Measurements from ENCODE around the gene TBL3.

TBL3 gene

GRCh38 chr16:1978476-1979120 is 6.7 kb downstream of the TBL3 start:
- no peak overlapping the region for H2AFZ ChIP-seq (ENCODE audit: low read depth, low read length)
- H3K79me2 ChIP-seq (ENCODE audit: insufficient read depth, low read length) = peaks cover 18% of the 10 kb centered on the region
- no peak overlapping the region for H3K27ac ChIP-seq (ENCODE audit: low read length)
- H3K4me3 ChIP-seq (ENCODE audit: low read depth in 1 of 2, low read length in 2 of 2) = no peak overlapping the region
- peaks cover 13% of the 10 kb centered on the region for H3K27me3 ChIP-seq (ENCODE audit: insufficient read depth, low read length, poor library complexity)
- ATAC-seq (ENCODE audit: insufficient read depth, low read depth) = no peak
- no peak overlapping the region for H3K4me2 ChIP-seq (ENCODE audit: insufficient read depth, low read length)
- H3K9ac ChIP-seq (ENCODE audit: low read depth, low read length) = no peak overlapping the region
- no peak for TF ChIP-seq EZH2 (IDR thresholded peaks at IDR 0.05; ENCODE audit: borderline replicate concordance, low read depth, low read length, severe bottlenecking)
- TF ChIP-seq CTCF (IDR thresholded peaks at IDR 0.05; ENCODE audit: borderline replicate concordance, extremely low read depth, low read length, poor library complexity, severe bottlenecking) = no peak
- H3K9me3 ChIP-seq (ENCODE audit: insufficient read depth, low read length, severe bottlenecking) = no peaks in the 10 kb centered on the region
- no peak for DNase-seq
- peaks cover 54% of the 10 kb centered on the region for H3K36me3 ChIP-seq (ENCODE audit: insufficient read depth, low read length)
- peaks cover 19% of the 10 kb centered on the region for H3K4me1 ChIP-seq (ENCODE audit: insufficient read depth, low read length)
- peaks cover 24% of the 10 kb centered on the region for H4K20me1 ChIP-seq (ENCODE audit: insufficient read depth, low read length)

- no peak overlapping the region for H3K4me2 ChIP-seq (ENCODE audit: insufficient read depth, low read length)
- peaks cover 48% of the 10 kb centered on the region for H3K36me3 ChIP-seq (ENCODE audit: insufficient read depth, low read length)
- no peak overlapping the region for H2AFZ ChIP-seq (ENCODE audit: low read depth, low read length)
- H3K27me3 ChIP-seq (ENCODE audit: insufficient read depth, low read length, poor library complexity) = peaks cover 14% of the 10 kb centered on the region
- peaks cover 13% of the 10 kb centered on the region for H3K4me1 ChIP-seq (ENCODE audit: insufficient read depth, low read length)
- H4K20me1 ChIP-seq (ENCODE audit: insufficient read depth, low read length) = peaks cover 15% of the 10 kb centered on the region
- peaks cover 16% of the 10 kb centered on the region for H3K79me2 ChIP-seq (ENCODE audit: insufficient read depth, low read length)
- no peak overlapping the region for H3K4me3 ChIP-seq (ENCODE audit: low read depth in 1 of 2, low read length in 2 of 2)
- H3K27ac ChIP-seq (ENCODE audit: low read length) = no peak overlapping the region
- DNase-seq = no peak
- no peak overlapping the region for H3K9ac ChIP-seq (ENCODE audit: low read depth, low read length)
- TF ChIP-seq CTCF (IDR thresholded peaks at IDR 0.05; ENCODE audit: borderline replicate concordance, extremely low read depth, low read length, poor library complexity, severe bottlenecking) (no peak), EZH2 (IDR thresholded peaks at IDR 0.05; ENCODE audit: borderline replicate concordance, low read depth, low read length, severe bottlenecking) (no peak)
- no peak for ATAC-seq (ENCODE audit: insufficient read depth, low read depth)
- H3K9me3 ChIP-seq (ENCODE audit: insufficient read depth, low read length, severe bottlenecking) = no peaks in the 10 kb centered on the region
Measured at GRCh38 chr16:1979271-1980029, 7.6 kb downstream of the TBL3 start.

GRCh38 chr16:1980030-1980769 is 8.3 kb downstream of the TBL3 start:
- TF ChIP-seq CTCF (IDR thresholded peaks at IDR 0.05; ENCODE audit: borderline replicate concordance, extremely low read depth, low read length, poor library complexity, severe bottlenecking) = no peak
- no peak for TF ChIP-seq EZH2 (IDR thresholded peaks at IDR 0.05; ENCODE audit: borderline replicate concordance, low read depth, low read length, severe bottlenecking)
- Histone ChIP-seq H3K36me3 (ENCODE audit: insufficient read depth, low read length) (peaks cover 45% of the 10 kb centered on the region), H3K79me2 (ENCODE audit: insufficient read depth, low read length) (peaks cover 17% of the 10 kb centered on the region), H3K4me3 (ENCODE audit: low read depth in 1 of 2, low read length in 2 of 2) (no peak overlapping the region), H2AFZ (ENCODE audit: low read depth, low read length) (no peak overlapping the region), H3K27ac (ENCODE audit: low read length) (no peak overlapping the region), H3K27me3 (ENCODE audit: insufficient read depth, low read length, poor library complexity) (peaks cover 14% of the 10 kb centered on the region), H4K20me1 (ENCODE audit: insufficient read depth, low read length) (peaks cover 8% of the 10 kb centered on the region; the same call in 1 of the 2 replicates), H3K4me1 (ENCODE audit: insufficient read depth, low read length) (peaks cover 20% of the 10 kb centered on the region), H3K9me3 (ENCODE audit: insufficient read depth, low read length, severe bottlenecking) (no peaks in the 10 kb centered on the region), H3K4me2 (ENCODE audit: insufficient read depth, low read length) (no peak overlapping the region), H3K9ac (ENCODE audit: low read depth, low read length) (no peak overlapping the region)
- ATAC-seq (ENCODE audit: insufficient read depth, low read depth) (no peak), DNase-seq (no peak)
